Islet precursor cell (in vitro differentiated cells): Measurements from ENCODE around the gene SIM1.
A peak's percentile ranks its signal among the peaks of the same experiment; 100 is the strongest.

ENCODE experiments used
- DNase-seq: peaks from one replicate; pipeline ENCODE4 v3.0.0-alpha.2; 2018

Gene SIM1

GRCh38 chr6:100469101-100469859 lies 4.6 kb upstream of the SIM1 start:
- DNase-seq, result no peak

- DNase-seq, result no peak
These were observed 3.4 kb upstream of the SIM1 start for GRCh38 chr6:100468016-100468622.

- DNase-seq, result no peak
These were observed 2.7 kb upstream of the SIM1 start for GRCh38 chr6:100467129-100468015.

DNA sequence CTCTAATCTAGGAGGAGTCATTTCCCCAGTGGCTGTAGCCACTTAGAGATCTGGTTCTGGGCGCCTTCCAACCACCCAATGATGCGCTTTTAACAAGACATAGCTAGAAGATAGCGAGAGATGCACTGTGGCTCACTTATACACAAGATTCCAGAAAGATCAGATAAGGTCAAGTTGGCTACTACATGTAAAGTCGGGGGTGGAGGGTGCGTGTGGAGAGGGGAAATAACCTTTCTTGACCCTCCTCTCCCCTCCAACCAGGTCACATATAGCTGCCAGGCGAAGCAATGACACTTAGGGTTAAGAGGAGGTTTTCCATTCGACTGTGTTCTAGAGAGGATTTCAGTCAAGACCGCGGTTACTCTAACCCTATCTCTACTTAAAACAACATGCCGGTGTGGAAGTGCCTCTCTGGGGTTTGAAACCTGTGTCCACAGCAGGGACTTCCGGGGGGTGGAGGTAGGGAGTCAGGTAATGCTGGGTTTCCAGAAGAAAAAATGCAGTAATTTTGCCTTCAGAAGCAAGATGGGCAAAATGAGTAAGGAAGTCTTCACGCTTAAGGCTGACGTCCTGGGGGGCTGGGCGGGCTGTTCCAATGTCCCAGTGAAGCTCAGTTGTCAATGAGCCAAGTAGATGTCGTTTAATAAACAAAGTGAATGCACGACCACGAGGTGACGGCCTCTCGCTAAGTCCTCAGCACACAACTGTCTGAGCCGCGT lies 1.8 kb upstream of the SIM1 start:
- peak; percentile 53 for DNase-seq

GRCh38 chr6:100465701-100466409 lies 1.1 kb upstream of the SIM1 start:
- DNase-seq, result peak; percentile 38

- peak; percentile 57 for DNase-seq
These were observed 414 bp downstream of the SIM1 start for GRCh38 chr6:100464162-100464851.

- DNase-seq, result no peak
These were observed 1.0 kb downstream of the SIM1 start for GRCh38 chr6:100463630-100464161.

- DNase-seq, result peak; percentile 48
These were observed 1.8 kb downstream of the SIM1 start for GRCh38 chr6:100462706-100463629.

GRCh38 chr6:100461917-100462705 lies 2.6 kb downstream of the SIM1 start:
- DNase-seq, result no peak

DNA sequence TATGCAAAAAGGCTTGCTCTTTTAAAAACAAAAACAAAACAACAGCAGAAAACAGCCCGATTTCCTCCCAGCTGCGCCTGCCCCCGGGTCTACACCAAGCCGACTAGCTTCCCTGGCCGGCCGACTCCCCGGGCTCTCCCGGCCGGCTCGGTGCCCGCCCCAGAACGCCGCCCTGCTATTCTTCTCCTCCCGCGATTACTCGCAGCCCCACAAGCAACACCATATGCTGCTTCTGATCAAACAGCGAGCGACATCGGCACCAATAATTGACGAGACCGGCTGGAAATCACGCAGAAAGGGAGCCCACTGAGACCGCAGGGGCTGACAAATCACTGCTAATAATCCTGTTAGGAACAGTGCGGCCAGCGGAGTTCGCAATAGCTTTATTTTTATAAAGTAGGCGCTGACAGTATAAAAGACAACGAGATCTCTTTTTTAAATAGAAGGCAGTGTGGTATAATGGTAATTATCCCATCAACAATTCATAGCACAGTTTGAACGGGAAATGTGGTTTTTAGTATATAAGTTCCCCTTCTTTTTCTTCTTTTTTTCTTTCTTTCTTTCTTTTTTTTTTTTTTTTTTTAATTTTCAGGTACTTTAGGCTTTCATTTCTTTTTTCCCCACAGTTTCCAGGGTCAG lies 3.3 kb downstream of the SIM1 start:
- peak; percentile 72 for DNase-seq

DNA sequence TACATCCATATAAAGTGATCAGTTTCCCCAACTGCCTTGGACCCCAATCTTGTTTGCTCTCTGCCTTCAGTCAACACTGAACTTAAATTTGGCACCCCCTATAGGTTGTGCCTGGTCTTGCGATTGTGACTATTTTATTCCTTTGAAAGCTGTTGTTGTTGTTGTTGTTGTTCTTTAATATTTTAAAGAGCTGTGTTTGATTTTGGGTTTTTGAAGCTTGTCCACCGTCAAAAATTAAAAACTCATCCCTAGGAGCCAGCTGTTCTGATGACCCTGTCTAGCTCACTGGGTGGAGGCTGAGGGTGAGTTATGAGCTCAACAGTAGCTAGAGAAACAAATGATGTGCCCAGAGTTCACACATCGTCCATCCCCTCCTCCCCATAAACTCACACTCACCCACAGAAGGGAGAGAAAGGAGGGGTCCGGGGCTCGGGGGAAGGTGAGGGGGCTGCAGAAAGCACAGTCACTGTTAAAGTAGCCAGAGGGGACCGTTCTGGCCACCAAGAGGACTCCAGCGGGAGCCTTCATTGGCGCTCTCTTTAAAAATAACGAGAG lies 4.0 kb downstream of the SIM1 start:
- DNase-seq, result no peak

GRCh38 chr6:100459592-100460184 lies 5.0 kb downstream of the SIM1 start:
- no peak for DNase-seq

GRCh38 chr6:100458841-100459591 lies 5.7 kb downstream of the SIM1 start:
- DNase-seq, result no peak

DNA sequence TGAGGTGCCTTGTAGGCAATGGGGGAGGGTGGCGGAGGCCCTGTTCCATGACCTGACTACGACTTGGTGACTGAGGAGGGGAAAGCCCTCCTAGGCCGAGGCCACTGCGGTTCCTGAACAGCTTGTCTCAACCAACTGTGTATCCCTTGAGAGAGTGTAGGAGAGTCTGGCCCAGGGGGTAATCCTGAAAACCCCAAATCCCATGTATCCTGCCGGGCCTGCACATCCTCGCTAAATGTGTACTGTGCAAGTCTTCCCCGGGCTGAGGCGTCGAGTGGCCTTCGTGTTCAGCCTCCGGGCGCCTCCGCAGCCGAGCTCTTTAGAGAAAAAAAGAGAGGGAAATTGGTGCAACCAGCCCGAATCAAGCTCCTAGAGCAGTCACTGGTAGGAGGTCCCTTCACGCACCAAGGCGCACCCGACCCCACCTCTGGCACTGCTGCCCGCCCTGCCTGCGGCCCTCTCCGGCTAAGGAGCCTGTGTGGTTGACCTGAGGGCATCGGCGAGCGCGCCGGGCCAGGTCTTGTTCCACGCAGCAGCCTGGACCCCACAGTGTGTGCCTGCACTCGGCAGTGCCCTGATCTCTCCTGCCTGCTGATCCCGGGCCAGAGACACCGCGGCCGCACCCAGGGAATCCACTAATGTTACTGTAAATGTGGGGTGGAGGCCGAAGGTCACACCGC lies 7.3 kb downstream of the SIM1 start:
- peak; percentile 62 for DNase-seq

- no peak for DNase-seq
These were observed 7.8 kb downstream of the SIM1 start for GRCh38 chr6:100456908-100457235.

GRCh38 chr6:100456141-100456907 lies 8.4 kb downstream of the SIM1 start:
- DNase-seq, result no peak
